NT2/D1 (cell line): Measurements from ENCODE around the gene IL21R.

ENCODE experiments used
- SUZ12 ChIP-seq: IDR thresholded peaks from 2 replicates; pipeline ENCODE4 v1.6.1; 2011; ENCODE audit not compliant: insufficient read length, insufficient read depth; ENCODE audit errors: extremely low read depth
- YY1 ChIP-seq: IDR thresholded peaks from 2 replicates; pipeline ENCODE4 v1.6.1; 2011; ENCODE audit not compliant: insufficient read length, insufficient read depth

DNA sequence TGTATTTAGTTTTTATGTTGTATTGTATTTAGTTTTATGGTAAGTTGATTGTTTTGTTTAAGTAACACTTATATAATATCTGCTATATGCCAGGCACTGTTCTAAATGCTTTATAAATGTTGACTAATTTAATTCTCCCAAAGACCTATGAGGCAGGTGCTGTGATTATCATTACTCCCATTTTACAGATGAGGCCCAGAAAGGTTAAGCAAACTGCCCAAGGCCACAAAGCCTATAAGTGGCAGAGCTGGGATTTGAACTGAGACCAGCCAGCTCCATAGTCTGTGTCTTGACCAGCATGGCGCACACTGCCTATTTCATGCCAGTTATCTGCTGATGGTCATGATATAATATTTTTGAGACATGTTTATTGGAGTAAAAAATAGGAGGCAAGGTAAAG is 24.0 kb downstream of the IL21R start:
- TF ChIP-seq SUZ12 (no peak), YY1 (no peak)
